GM23338 (cell line): ENCODE data around the gene LIPH. TPM values are rescaled to one million over a fixed set of nuclear protein-coding genes. Genes with fewer than 3 reads are reported as not detected.

Experiments used
- ATAC-seq: fragments of 200-7000 bp; cut with Tn5 transposase; 3 replicates; pipeline ENCODE4 v1.9.1; 2020
- DNase-seq: peaks from one replicate; pipeline ENCODE4 v3.0.0-alpha.2; 2015; ENCODE audit warnings: low spot score
- H2AFZ ChIP-seq: fragments of 200-600 bp; sonication (generic); 2 replicates; pipeline ENCODE4 v1.8.0; 2016; ENCODE audit warnings: antibody characterized with exemption, mild to moderate bottlenecking, moderate library complexity
- H3F3A ChIP-seq: fragments of 200-600 bp; sonication (generic); replicated peaks from 2 replicates; pipeline ENCODE4 v1.8.0; 2017; ENCODE audit warnings: antibody characterized with exemption, mixed run types, low read depth
- H3K27ac ChIP-seq: fragments of 200-600 bp; sonication (generic); 2 replicates; pipeline ENCODE4 v1.6.1; 2016; ENCODE audit warnings: low read depth
- H3K27me3 ChIP-seq: fragments of 200-600 bp; sonication (generic); 2 replicates; pipeline ENCODE4 v1.8.0; 2016; ENCODE audit warnings: mild to moderate bottlenecking, mixed run types, moderate library complexity; ENCODE audit not compliant: insufficient read depth
- H3K36me3 ChIP-seq: fragments of 200-600 bp; sonication (generic); 2 replicates; pipeline ENCODE4 v1.8.0; 2016; ENCODE audit warnings: mild to moderate bottlenecking; ENCODE audit not compliant: insufficient read depth
- H3K4me1 ChIP-seq: fragments of 200-600 bp; sonication (generic); 2 replicates; pipeline ENCODE4 v1.8.0; 2016; ENCODE audit warnings: mild to moderate bottlenecking, moderate library complexity; ENCODE audit not compliant: insufficient read depth
- H3K4me2 ChIP-seq: fragments of 200-600 bp; sonication (generic); 2 replicates; pipeline ENCODE4 v1.7.1; 2017; ENCODE audit warnings: mixed run types
- H3K4me3 ChIP-seq: fragments of 200-600 bp; sonication (generic); 2 replicates; pipeline ENCODE4 v1.6.1; 2016; ENCODE audit warnings: mixed run types
- H3K79me2 ChIP-seq: fragments of 200-600 bp; sonication (generic); replicated peaks from 2 replicates; pipeline ENCODE4 v1.8.0; 2017; ENCODE audit warnings: mild to moderate bottlenecking; ENCODE audit not compliant: insufficient read depth
- H3K9me2 ChIP-seq: fragments of 200-600 bp; sonication (generic); 2 replicates; pipeline ENCODE4 v1.8.0; 2017; ENCODE audit not compliant: insufficient read depth
- H4K20me1 ChIP-seq: fragments of 200-600 bp; sonication (generic); replicated peaks from 2 replicates; pipeline ENCODE4 v1.8.0; 2017; ENCODE audit warnings: mild to moderate bottlenecking; ENCODE audit not compliant: insufficient read depth
- H3K27ac Mint-ChIP-seq: 2 replicates; pipeline ENCODE4 v1.8.0; 2020; ENCODE audit warnings: inconsistent platforms, mild to moderate bottlenecking, moderate library complexity, mixed read lengths
- H3K27me3 Mint-ChIP-seq: 3 replicates; pipeline ENCODE4 v1.8.0; 2022; ENCODE audit warnings: low read depth, mild to moderate bottlenecking, moderate library complexity, mixed read lengths, inconsistent platforms; ENCODE audit not compliant: insufficient read depth, poor library complexity
- H3K36me3 Mint-ChIP-seq: 3 replicates; pipeline ENCODE4 v1.8.0; 2021; ENCODE audit warnings: low read depth, mild to moderate bottlenecking, inconsistent platforms, moderate library complexity, mixed read lengths
- H3K4me1 Mint-ChIP-seq: 3 replicates; pipeline ENCODE4 v1.8.0; 2020; ENCODE audit warnings: mild to moderate bottlenecking, inconsistent platforms, mixed read lengths
- H3K4me3 Mint-ChIP-seq: 3 replicates; pipeline ENCODE4 v1.8.0; 2021; ENCODE audit warnings: moderate library complexity, mild to moderate bottlenecking, inconsistent platforms, mixed read lengths
- H3K9me3 Mint-ChIP-seq: 3 replicates; pipeline ENCODE4 v1.8.0; 2020; ENCODE audit warnings: moderate library complexity, mild to moderate bottlenecking, inconsistent platforms, mixed read lengths
- CREB1 ChIP-seq: fragments of 250-450 bp; sonication (Bioruptor Pico); IDR thresholded peaks from 2 replicates; pipeline ENCODE4 v1.5.0; 2020; ENCODE audit warnings: low read depth, mild to moderate bottlenecking, moderate library complexity
- ETS1 ChIP-seq: IDR thresholded peaks from 2 replicates; pipeline ENCODE4 v1.6.1; 2016; ENCODE audit warnings: antibody characterized with exemption
- EZH2phosphoT487 ChIP-seq: fragments of 200-600 bp; sonication (generic); IDR thresholded peaks from one replicate; pipeline ENCODE4 v1.8.1; 2018; ENCODE audit warnings: antibody characterized with exemption; ENCODE audit not compliant: unreplicated experiment
- JUNB ChIP-seq: IDR thresholded peaks from one replicate; pipeline ENCODE4 v1.6.1; 2016; ENCODE audit warnings: antibody characterized with exemption; ENCODE audit not compliant: unreplicated experiment
- NANOG ChIP-seq: IDR thresholded peaks from 2 replicates; pipeline ENCODE4 v1.6.1; 2016; ENCODE audit warnings: antibody characterized with exemption, borderline replicate concordance
- POLR2AphosphoS5 ChIP-seq: IDR thresholded peaks from 2 replicates; pipeline ENCODE4 v1.6.1; 2016; ENCODE audit warnings: antibody characterized with exemption, low read depth
- STAT1 ChIP-seq: IDR thresholded peaks from one replicate; pipeline ENCODE4 v1.6.1; 2016; ENCODE audit warnings: antibody characterized with exemption; ENCODE audit not compliant: unreplicated experiment
- ZNF331 ChIP-seq: fragments of 250-450 bp; sonication (Bioruptor Pico); IDR thresholded peaks from 2 replicates; pipeline ENCODE4 v1.5.0; 2020; ENCODE audit warnings: low read depth, mild to moderate bottlenecking, moderate library complexity
- polyA plus RNA-seq: library from polyadenylated mRNA; unstranded; fragments of >200 nt; fragmentation: Nextera tagmentation; extraction: Ambion mirVana; gene quantifications from 2 replicates; pipeline ENCODE4 v1.2.1, GENCODE V29; 2016
- total RNA-seq: library from RNA; depleted of rRNA; stranded (reverse); fragments of >200 nt; shearing (Covaris generic); gene quantifications from 2 replicates; pipeline ENCODE4 v1.2.3, GENCODE V29; 2014
- TF ChIP-seq, protein P1 (sequence below): IDR thresholded peaks from one replicate; pipeline ENCODE4 v1.6.1; 2018; ENCODE audit warnings: antibody characterized with exemption; ENCODE audit not compliant: unreplicated experiment
- TF ChIP-seq, protein P2 (sequence below): fragments of 250-450 bp; sonication (Bioruptor Pico); IDR thresholded peaks from 2 replicates; pipeline ENCODE4 v1.5.0; 2020; ENCODE audit warnings: mild to moderate bottlenecking, moderate library complexity

The LIPH gene
- total and polyA plus RNA-seq, 2 experiments from 2014 or later = 0.03 to 0.16 TPM

DNA sequence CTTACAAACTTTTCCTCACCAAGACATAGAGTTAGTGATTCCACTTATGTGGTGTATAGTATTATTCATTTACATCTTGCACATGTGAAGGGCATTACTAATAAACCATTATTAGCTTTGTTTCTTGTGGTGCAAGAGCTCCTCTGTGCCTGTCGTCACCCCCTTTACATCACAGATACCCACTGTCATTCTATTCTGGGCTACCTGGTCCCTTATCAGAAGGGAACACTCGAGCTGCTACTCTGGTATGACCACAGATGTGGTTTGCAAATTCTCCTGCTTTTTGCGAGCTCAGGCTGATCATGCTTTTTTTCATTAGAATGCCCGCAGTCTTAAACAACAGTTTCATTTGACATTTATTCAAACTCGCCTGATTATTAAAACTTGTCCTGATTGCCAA is 19.8 kb upstream of the LIPH start:
- Histone ChIP-seq H3K4me1 (0 out of 2 replicates have a peak, but pooled peaks cover 5% of the 10 kb centered on the region), H2AFZ (no peak overlapping the region), H3K9me2 (no peaks in the 10 kb centered on the region), H3K27ac (no peak overlapping the region), H3K4me2 (no peak overlapping the region), H3K27me3 (no peaks in the 10 kb centered on the region), H3K4me3 (no peak overlapping the region), H3K79me2 (no peaks in the 10 kb centered on the region), H4K20me1 (no peaks in the 10 kb centered on the region), H3K36me3 (0 out of 2 replicates have a peak, but pooled peaks cover 6% of the 10 kb centered on the region), H3F3A (no peaks in the 10 kb centered on the region)
- Mint-ChIP-seq H3K4me3 (no peak overlapping the region), H3K27me3 (no peaks in the 10 kb centered on the region), H3K9me3 (peaks cover 30% of the 10 kb centered on the region), H3K4me1 (peaks cover 12% of the 10 kb centered on the region), H3K27ac (no peak overlapping the region), H3K36me3 (peaks cover 21% of the 10 kb centered on the region; the same call in 2 of the 3 replicates)
- no peak for ATAC-seq
- TF ChIP-seq ETS1 (no peak), ZNF331 (CRISPR knock-in tag) (no peak)
- DNase-seq = no peak

DNA sequence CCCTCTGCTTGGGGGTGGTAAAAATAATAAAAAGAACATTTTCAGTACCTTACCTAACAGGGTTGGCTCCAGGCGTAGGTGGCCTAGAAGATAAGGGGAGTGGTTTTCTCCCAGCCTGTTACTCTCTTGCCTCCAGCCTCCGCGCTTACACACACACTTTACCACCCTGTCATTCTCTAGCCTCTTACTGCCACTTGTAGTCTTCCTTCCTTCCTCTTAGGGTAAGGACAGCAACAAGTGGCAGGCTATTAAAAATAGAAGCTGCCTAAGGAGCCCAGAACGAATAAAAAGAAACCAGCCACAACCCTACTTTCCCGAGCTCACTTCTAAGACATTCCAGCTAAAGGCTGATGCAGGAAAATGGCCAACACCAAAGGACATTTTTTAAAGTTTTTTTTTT is 9.6 kb upstream of the LIPH start:
- Histone ChIP-seq H3K79me2 (no peaks in the 10 kb centered on the region), H4K20me1 (no peaks in the 10 kb centered on the region), H3K4me3 (no peak overlapping the region), H3K27ac (peak overlapping the region; percentile 94; the same call in 1 of the 2 replicates), H3K27me3 (no peaks in the 10 kb centered on the region), H3K9me2 (no peaks in the 10 kb centered on the region), H3F3A (0 out of 2 replicates have a peak, but pooled peaks cover 4% of the 10 kb centered on the region), H3K36me3 (no peaks in the 10 kb centered on the region), H3K4me2 (peak overlapping the region; percentile 46), H3K4me1 (peaks cover 32% of the 10 kb centered on the region), H2AFZ (no peak overlapping the region)
- Mint-ChIP-seq H3K9me3 (no peaks in the 10 kb centered on the region), H3K27ac (no peak overlapping the region), H3K27me3 (peaks cover 6% of the 10 kb centered on the region), H3K4me1 (peaks cover 38% of the 10 kb centered on the region), H3K36me3 (no peaks in the 10 kb centered on the region), H3K4me3 (no peak overlapping the region)
- DNase-seq = peak; percentile 25
- ATAC-seq = peak; percentile 49
- TF ChIP-seq ETS1 (no peak), STAT1 (no peak), JUNB (no peak), POLR2AphosphoS5 (no peak), EZH2phosphoT487 (no peak), CREB1 (CRISPR knock-in tag) (no peak), NANOG (no peak)
- TF ChIP-seq, protein P1, sequence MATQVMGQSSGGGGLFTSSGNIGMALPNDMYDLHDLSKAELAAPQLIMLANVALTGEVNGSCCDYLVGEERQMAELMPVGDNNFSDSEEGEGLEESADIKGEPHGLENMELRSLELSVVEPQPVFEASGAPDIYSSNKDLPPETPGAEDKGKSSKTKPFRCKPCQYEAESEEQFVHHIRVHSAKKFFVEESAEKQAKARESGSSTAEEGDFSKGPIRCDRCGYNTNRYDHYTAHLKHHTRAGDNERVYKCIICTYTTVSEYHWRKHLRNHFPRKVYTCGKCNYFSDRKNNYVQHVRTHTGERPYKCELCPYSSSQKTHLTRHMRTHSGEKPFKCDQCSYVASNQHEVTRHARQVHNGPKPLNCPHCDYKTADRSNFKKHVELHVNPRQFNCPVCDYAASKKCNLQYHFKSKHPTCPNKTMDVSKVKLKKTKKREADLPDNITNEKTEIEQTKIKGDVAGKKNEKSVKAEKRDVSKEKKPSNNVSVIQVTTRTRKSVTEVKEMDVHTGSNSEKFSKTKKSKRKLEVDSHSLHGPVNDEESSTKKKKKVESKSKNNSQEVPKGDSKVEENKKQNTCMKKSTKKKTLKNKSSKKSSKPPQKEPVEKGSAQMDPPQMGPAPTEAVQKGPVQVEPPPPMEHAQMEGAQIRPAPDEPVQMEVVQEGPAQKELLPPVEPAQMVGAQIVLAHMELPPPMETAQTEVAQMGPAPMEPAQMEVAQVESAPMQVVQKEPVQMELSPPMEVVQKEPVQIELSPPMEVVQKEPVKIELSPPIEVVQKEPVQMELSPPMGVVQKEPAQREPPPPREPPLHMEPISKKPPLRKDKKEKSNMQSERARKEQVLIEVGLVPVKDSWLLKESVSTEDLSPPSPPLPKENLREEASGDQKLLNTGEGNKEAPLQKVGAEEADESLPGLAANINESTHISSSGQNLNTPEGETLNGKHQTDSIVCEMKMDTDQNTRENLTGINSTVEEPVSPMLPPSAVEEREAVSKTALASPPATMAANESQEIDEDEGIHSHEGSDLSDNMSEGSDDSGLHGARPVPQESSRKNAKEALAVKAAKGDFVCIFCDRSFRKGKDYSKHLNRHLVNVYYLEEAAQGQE = no peak
- TF ChIP-seq, protein P2, sequence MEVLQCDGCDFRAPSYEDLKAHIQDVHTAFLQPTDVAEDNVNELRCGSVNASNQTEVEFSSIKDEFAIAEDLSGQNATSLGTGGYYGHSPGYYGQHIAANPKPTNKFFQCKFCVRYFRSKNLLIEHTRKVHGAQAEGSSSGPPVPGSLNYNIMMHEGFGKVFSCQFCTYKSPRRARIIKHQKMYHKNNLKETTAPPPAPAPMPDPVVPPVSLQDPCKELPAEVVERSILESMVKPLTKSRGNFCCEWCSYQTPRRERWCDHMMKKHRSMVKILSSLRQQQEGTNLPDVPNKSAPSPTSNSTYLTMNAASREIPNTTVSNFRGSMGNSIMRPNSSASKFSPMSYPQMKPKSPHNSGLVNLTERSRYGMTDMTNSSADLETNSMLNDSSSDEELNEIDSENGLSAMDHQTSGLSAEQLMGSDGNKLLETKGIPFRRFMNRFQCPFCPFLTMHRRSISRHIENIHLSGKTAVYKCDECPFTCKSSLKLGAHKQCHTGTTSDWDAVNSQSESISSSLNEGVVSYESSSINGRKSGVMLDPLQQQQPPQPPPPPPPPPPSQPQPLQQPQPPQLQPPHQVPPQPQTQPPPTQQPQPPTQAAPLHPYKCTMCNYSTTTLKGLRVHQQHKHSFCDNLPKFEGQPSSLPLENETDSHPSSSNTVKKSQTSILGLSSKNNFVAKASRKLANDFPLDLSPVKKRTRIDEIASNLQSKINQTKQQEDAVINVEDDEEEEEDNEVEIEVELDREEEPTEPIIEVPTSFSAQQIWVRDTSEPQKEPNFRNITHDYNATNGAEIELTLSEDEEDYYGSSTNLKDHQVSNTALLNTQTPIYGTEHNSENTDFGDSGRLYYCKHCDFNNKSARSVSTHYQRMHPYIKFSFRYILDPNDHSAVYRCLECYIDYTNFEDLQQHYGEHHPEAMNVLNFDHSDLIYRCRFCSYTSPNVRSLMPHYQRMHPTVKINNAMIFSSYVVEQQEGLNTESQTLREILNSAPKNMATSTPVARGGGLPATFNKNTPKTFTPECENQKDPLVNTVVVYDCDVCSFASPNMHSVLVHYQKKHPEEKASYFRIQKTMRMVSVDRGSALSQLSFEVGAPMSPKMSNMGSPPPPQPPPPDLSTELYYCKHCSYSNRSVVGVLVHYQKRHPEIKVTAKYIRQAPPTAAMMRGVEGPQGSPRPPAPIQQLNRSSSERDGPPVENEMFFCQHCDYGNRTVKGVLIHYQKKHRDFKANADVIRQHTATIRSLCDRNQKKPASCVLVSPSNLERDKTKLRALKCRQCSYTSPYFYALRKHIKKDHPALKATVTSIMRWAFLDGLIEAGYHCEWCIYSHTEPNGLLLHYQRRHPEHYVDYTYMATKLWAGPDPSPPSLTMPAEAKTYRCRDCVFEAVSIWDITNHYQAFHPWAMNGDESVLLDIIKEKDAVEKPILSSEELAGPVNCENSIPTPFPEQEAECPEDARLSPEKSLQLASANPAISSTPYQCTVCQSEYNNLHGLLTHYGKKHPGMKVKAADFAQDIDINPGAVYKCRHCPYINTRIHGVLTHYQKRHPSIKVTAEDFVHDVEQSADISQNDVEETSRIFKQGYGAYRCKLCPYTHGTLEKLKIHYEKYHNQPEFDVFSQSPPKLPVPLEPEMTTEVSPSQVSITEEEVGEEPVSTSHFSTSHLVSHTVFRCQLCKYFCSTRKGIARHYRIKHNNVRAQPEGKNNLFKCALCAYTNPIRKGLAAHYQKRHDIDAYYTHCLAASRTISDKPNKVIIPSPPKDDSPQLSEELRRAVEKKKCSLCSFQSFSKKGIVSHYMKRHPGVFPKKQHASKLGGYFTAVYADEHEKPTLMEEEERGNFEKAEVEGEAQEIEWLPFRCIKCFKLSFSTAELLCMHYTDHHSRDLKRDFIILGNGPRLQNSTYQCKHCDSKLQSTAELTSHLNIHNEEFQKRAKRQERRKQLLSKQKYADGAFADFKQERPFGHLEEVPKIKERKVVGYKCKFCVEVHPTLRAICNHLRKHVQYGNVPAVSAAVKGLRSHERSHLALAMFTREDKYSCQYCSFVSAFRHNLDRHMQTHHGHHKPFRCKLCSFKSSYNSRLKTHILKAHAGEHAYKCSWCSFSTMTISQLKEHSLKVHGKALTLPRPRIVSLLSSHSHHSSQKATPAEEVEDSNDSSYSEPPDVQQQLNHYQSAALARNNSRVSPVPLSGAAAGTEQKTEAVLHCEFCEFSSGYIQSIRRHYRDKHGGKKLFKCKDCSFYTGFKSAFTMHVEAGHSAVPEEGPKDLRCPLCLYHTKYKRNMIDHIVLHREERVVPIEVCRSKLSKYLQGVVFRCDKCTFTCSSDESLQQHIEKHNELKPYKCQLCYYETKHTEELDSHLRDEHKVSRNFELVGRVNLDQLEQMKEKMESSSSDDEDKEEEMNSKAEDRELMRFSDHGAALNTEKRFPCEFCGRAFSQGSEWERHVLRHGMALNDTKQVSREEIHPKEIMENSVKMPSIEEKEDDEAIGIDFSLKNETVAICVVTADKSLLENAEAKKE (CRISPR knock-in tag) = no peak
